Measurements from ENCODE around the gene MINDY4. TPM values are rescaled to one million over a fixed set of nuclear protein-coding genes. Genes with fewer than 3 reads are reported as not detected.

MINDY4 gene
- total RNA-seq, 1 experiment from 2014 or later, result 3.0 TPM

DNA sequence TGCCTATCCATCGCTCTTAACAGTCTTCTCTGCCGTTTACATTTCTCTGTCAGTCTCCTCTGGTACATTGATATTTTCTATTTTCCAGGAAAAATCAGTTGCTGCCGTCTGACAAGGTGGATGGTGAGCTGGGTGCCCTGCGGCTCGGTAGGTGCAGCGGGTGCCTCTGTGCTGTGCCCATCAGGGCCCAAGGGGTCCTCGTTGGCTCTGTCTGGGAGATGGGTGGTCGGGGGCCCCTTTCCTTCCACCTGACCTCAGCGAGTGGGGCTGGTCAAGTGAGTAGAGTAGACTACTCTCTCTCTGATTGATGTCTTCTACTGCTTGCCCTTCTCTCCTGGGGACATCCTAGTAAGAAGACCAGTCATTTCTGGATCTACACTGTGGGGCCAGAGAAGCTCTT, 57.4 kb downstream of the MINDY4 start:
- POLR2A ChIA-PET (ENCODE audit: unreplicated experiment), result no interaction called here
- Histone ChIP-seq H3K9me3 (ENCODE audit: low read length) (no peaks in the 10 kb centered on the region), H3K4me3 (ENCODE audit: low read length) (no peak overlapping the region), H3K4me1 (ENCODE audit: insufficient read depth, low read length) (peaks cover 15% of the 10 kb centered on the region), H3K27me3 (ENCODE audit: low read length) (no peaks in the 10 kb centered on the region), H3K9me2 (replicated peaks; ENCODE audit: low read length) (no peaks in the 10 kb centered on the region), H2AFZ (ENCODE audit: low read length) (no peak overlapping the region), H4K20me1 (ENCODE audit: low read length) (no peaks in the 10 kb centered on the region), H3K4me2 (ENCODE audit: low read length) (no peak overlapping the region), H3K79me2 (ENCODE audit: low read length) (no peaks in the 10 kb centered on the region), H3K36me3 (ENCODE audit: low read depth, low read length) (no peaks in the 10 kb centered on the region; the same call in 1 of the 2 replicates), H3F3A (ENCODE audit: low read length, unreplicated experiment) (no peaks in the 10 kb centered on the region), H3K9ac (ENCODE audit: low read length) (no peak overlapping the region), H3K27ac (ENCODE audit: low read length) (no peak overlapping the region)
- intact Hi-C loops (cut with micrococcal nuclease), result no loop called here
- ATAC-seq (no peak), DNase-seq (no peak)
- BruUV-seq (replicated peaks), result no TSS peak
- CTCF ChIA-PET, result no interaction called here
- no peak for TF ChIP-seq EZH2phosphoT487 (IDR thresholded peaks at IDR 0.05; ENCODE audit: borderline replicate concordance, low read length)
- TF ChIP-seq, protein P1, sequence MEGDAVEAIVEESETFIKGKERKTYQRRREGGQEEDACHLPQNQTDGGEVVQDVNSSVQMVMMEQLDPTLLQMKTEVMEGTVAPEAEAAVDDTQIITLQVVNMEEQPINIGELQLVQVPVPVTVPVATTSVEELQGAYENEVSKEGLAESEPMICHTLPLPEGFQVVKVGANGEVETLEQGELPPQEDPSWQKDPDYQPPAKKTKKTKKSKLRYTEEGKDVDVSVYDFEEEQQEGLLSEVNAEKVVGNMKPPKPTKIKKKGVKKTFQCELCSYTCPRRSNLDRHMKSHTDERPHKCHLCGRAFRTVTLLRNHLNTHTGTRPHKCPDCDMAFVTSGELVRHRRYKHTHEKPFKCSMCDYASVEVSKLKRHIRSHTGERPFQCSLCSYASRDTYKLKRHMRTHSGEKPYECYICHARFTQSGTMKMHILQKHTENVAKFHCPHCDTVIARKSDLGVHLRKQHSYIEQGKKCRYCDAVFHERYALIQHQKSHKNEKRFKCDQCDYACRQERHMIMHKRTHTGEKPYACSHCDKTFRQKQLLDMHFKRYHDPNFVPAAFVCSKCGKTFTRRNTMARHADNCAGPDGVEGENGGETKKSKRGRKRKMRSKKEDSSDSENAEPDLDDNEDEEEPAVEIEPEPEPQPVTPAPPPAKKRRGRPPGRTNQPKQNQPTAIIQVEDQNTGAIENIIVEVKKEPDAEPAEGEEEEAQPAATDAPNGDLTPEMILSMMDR (conservative IDR thresholded peaks at IDR 0.05; ENCODE audit: low read depth, low read length), result no peak

- Histone ChIP-seq H3F3A (ENCODE audit: low read length, unreplicated experiment) (no peaks in the 10 kb centered on the region), H3K4me1 (ENCODE audit: insufficient read depth, low read length) (peaks cover 11% of the 10 kb centered on the region), H3K9me2 (replicated peaks; ENCODE audit: low read length) (no peaks in the 10 kb centered on the region), H2AFZ (ENCODE audit: low read length) (no peak overlapping the region), H4K20me1 (ENCODE audit: low read length) (no peaks in the 10 kb centered on the region), H3K36me3 (ENCODE audit: low read depth, low read length) (no peaks in the 10 kb centered on the region; the same call in 1 of the 2 replicates), H3K27ac (ENCODE audit: low read length) (no peak overlapping the region), H3K9me3 (ENCODE audit: low read length) (no peaks in the 10 kb centered on the region), H3K4me3 (ENCODE audit: low read length) (no peak overlapping the region), H3K27me3 (ENCODE audit: low read length) (no peaks in the 10 kb centered on the region), H3K79me2 (ENCODE audit: low read length) (no peaks in the 10 kb centered on the region), H3K9ac (ENCODE audit: low read length) (no peak overlapping the region), H3K4me2 (ENCODE audit: low read length) (no peak overlapping the region)
- DNase-seq (no peak), ATAC-seq (no peak)
- no peak for TF ChIP-seq EZH2 (IDR thresholded peaks at IDR 0.05; ENCODE audit: low read length, unreplicated experiment)
- TF ChIP-seq EZH2phosphoT487 (IDR thresholded peaks at IDR 0.05; ENCODE audit: borderline replicate concordance, low read length), result no peak
- TF ChIP-seq, protein P1 (conservative IDR thresholded peaks at IDR 0.05; ENCODE audit: low read depth, low read length), result no peak
- no TSS peak for BruUV-seq (replicated peaks)
- CTCF ChIA-PET, result no interaction called here
- POLR2A ChIA-PET (ENCODE audit: unreplicated experiment), result no interaction called here
- intact Hi-C loops (cut with micrococcal nuclease), result no loop called here
Measured at GRCh38 chr7:30829471-30829870, 58.3 kb downstream of the MINDY4 start.

DNA sequence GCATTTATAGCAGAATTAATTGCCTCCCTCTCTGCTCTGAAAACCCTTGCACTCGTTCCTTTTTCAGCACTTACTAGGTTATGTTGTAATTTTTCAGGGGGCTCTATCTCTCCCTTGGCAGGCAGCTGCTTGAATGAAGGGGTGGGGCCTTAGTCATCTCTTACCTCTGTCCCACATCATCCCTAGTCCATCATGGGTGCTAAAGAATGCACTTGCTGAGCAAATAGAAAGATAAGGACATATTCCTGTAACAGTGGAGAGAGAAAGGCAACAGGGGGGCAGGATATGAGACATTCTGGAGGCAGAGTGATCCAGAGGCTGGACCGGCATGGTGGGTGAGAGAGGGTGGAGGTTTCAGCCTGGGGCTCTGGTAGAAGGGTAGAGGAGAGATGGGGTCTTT, 60.0 kb downstream of the MINDY4 start:
- ChIA-PET CTCF (no interaction called here), POLR2A (ENCODE audit: unreplicated experiment) (no interaction called here)
- DNase-seq (peak; percentile 56), ATAC-seq (peak; percentile 82)
- Histone ChIP-seq H3K79me2 (ENCODE audit: low read length) (no peaks in the 10 kb centered on the region), H3K9me3 (ENCODE audit: low read length) (no peaks in the 10 kb centered on the region), H3F3A (ENCODE audit: low read length, unreplicated experiment) (no peaks in the 10 kb centered on the region), H3K4me2 (ENCODE audit: low read length) (no peak overlapping the region; the same call in 1 of the 2 replicates), H4K20me1 (ENCODE audit: low read length) (no peaks in the 10 kb centered on the region), H3K4me3 (ENCODE audit: low read length) (no peak overlapping the region), H3K27ac (ENCODE audit: low read length) (no peak overlapping the region), H3K4me1 (ENCODE audit: insufficient read depth, low read length) (peaks cover 11% of the 10 kb centered on the region), H3K9ac (ENCODE audit: low read length) (no peak overlapping the region), H3K36me3 (ENCODE audit: low read depth, low read length) (no peaks in the 10 kb centered on the region; the same call in 1 of the 2 replicates), H2AFZ (ENCODE audit: low read length) (no peak overlapping the region), H3K27me3 (ENCODE audit: low read length) (no peaks in the 10 kb centered on the region), H3K9me2 (replicated peaks; ENCODE audit: low read length) (no peaks in the 10 kb centered on the region)
- intact Hi-C loops (cut with micrococcal nuclease), result no loop called here
- BruUV-seq (replicated peaks), result no TSS peak
- TF ChIP-seq EZH2 (IDR thresholded peaks at IDR 0.05; ENCODE audit: low read length, unreplicated experiment), result no peak
- no peak for TF ChIP-seq EZH2phosphoT487 (IDR thresholded peaks at IDR 0.05; ENCODE audit: borderline replicate concordance, low read length)

Data from PC-3 (cell line).